Large intestine (tissue), 3 donors: ENCODE results near the gene MROH7. TPM values are rescaled to one million over a fixed set of nuclear protein-coding genes. Genes with fewer than 3 reads are reported as not detected.
A peak's percentile ranks its signal among the peaks of the same experiment; 100 is the strongest.
"Not testable (repeated sequence)": the region's sequence is repeated elsewhere in the genome, so short reads cannot be mapped to it uniquely, and the experiment has no call there.

Experiments used
- DNase-seq, 2 donors: peaks; one replicate each; pipeline versions ENCODE4 v3.0.0 to v3.0.0-alpha.2; 2013
- H3K27ac ChIP-seq: one replicate; pipeline ENCODE4 v1.5.1; 2013; ENCODE audit warnings: low read length
- H3K27me3 ChIP-seq: 2 replicates; pipeline ENCODE4 v1.6.1; 2013; ENCODE audit warnings: low read length; ENCODE audit not compliant: control insufficient read depth, insufficient read depth
- H3K36me3 ChIP-seq: 2 replicates; pipeline ENCODE4 v1.6.1; 2013; ENCODE audit warnings: low read length; ENCODE audit not compliant: control insufficient read depth, insufficient read depth
- H3K4me1 ChIP-seq: one replicate; pipeline ENCODE4 v1.6.1; 2013; ENCODE audit warnings: low read length; ENCODE audit not compliant: control insufficient read depth, insufficient read depth
- H3K4me3 ChIP-seq: one replicate; pipeline ENCODE4 v1.5.1; 2013; ENCODE audit warnings: low read length
- H3K9me3 ChIP-seq: one replicate; pipeline ENCODE4 v1.6.1; 2013; ENCODE audit warnings: mild to moderate bottlenecking, low read depth, low read length, moderate library complexity; ENCODE audit not compliant: control insufficient read depth
- WGBS: methylation state at CpG from one replicate; pipeline ENCODE4 v1.1.5; 2013; ENCODE audit warnings: low lambda C conversion rate; ENCODE audit not compliant: insufficient coverage; 5-methylcytosine and 5-hydroxymethylcytosine counted together
- polyA plus RNA-seq: library from polyadenylated mRNA; unstranded; fragments of 120-200 nt; gene quantifications from one replicate; pipeline ENCODE4 v1.2.1, GENCODE V29; 2013

Gene MROH7
- polyA plus RNA-seq, 1 donor: 25.1 TPM

GRCh38 chr1:54627196-54627595 is 14.4 kb upstream of the MROH7 start:
- Histone ChIP-seq H3K9me3 (no peaks in the 10 kb centered on the region), H3K4me3 (no peak overlapping the region), H3K27ac (no peak overlapping the region), H3K4me1 (peaks cover 11% of the 10 kb centered on the region), H3K36me3 (no peaks in the 10 kb centered on the region), H3K27me3 (no peaks in the 10 kb centered on the region)
- WGBS: no CpG with 5 or more reads among the region's 10 CpGs
- no peak for DNase-seq

- not testable (repeated sequence) for H3K9me3 ChIP-seq, H3K36me3 ChIP-seq, DNase-seq, H3K4me3 ChIP-seq, H3K27me3 ChIP-seq, H3K27ac ChIP-seq
- 100% methylated on average over 1 of the region's 7 CpGs for WGBS
- H3K4me1 ChIP-seq: peaks cover 16% of the 10 kb centered on the region
Measured at GRCh38 chr1:54635804-54636203, 5.8 kb upstream of the MROH7 start.

GRCh38 chr1:54636461-54637446 is 4.8 kb upstream of the MROH7 start:
- no CpG with 5 or more reads among the region's 14 CpGs for WGBS
- not testable (repeated sequence) for H3K9me3 ChIP-seq, H3K4me3 ChIP-seq, H3K27me3 ChIP-seq, H3K36me3 ChIP-seq, H3K27ac ChIP-seq, DNase-seq
- peaks cover 26% of the 10 kb centered on the region for H3K4me1 ChIP-seq

- Histone ChIP-seq H3K9me3 (peaks cover 16% of the 10 kb centered on the region), H3K36me3 (peaks cover 4% of the 10 kb centered on the region), H3K27ac (peak overlapping the region; percentile 79), H3K4me3 (no peak overlapping the region), H3K4me1 (peaks cover 32% of the 10 kb centered on the region), H3K27me3 (no peaks in the 10 kb centered on the region)
- 25% methylated on average over 2 of the region's 4 CpGs for WGBS
- peak in 1 of 2 donors; percentile 27 for DNase-seq
Measured at GRCh38 chr1:54640361-54640760, 1.2 kb upstream of the MROH7 start.

- peaks cover 16% of the 10 kb centered on the region for H3K9me3 ChIP-seq
- peaks cover 36% of the 10 kb centered on the region for H3K4me1 ChIP-seq
- H3K27ac ChIP-seq: no peak overlapping the region
- no peaks in the 10 kb centered on the region for H3K36me3 ChIP-seq
- H3K4me3 ChIP-seq: no peak overlapping the region
- no peaks in the 10 kb centered on the region for H3K27me3 ChIP-seq
- DNase-seq: no peak
Measured at GRCh38 chr1:54643736-54644135, 2.1 kb downstream of the MROH7 start.

- no CpG with 5 or more reads among the region's 7 CpGs for WGBS
- Histone ChIP-seq H3K27me3 (no peaks in the 10 kb centered on the region), H3K27ac (no peak overlapping the region), H3K4me1 (peaks cover 39% of the 10 kb centered on the region), H3K4me3 (no peak overlapping the region), H3K9me3 (peaks cover 16% of the 10 kb centered on the region), H3K36me3 (no peaks in the 10 kb centered on the region)
- no peak for DNase-seq
Measured at GRCh38 chr1:54645806-54646676, 4.5 kb downstream of the MROH7 start.

GRCh38 chr1:54649130-54649898 is 7.7 kb downstream of the MROH7 start:
- Histone ChIP-seq H3K27ac (peak overlapping the region; percentile 85), H3K4me3 (no peak overlapping the region), H3K4me1 (peaks cover 53% of the 10 kb centered on the region)

GRCh38 chr1:54649921-54650320 is 8.3 kb downstream of the MROH7 start:
- no peaks in the 10 kb centered on the region for H3K27me3 ChIP-seq
- no peaks in the 10 kb centered on the region for H3K9me3 ChIP-seq
- H3K4me1 ChIP-seq: peaks cover 53% of the 10 kb centered on the region
- H3K4me3 ChIP-seq: no peak overlapping the region
- H3K27ac ChIP-seq: peak overlapping the region; percentile 85
- DNase-seq: no peak
- no peaks in the 10 kb centered on the region for H3K36me3 ChIP-seq
- no CpG with 5 or more reads among the region's 1 CpG for WGBS

More at GRCh38 chr1:54649130-54649898, 7.7 kb downstream of the MROH7 start:
- no peaks in the 10 kb centered on the region for H3K27me3 ChIP-seq
- H3K36me3 ChIP-seq: no peaks in the 10 kb centered on the region
- WGBS: no CpG with 5 or more reads among the region's 5 CpGs
- peak; percentile 82 to 90 for DNase-seq
- peaks cover 4% of the 10 kb centered on the region for H3K9me3 ChIP-seq

- H3K9me3 ChIP-seq: no peaks in the 10 kb centered on the region
- no peak for DNase-seq
- H3K27ac ChIP-seq: peak overlapping the region; percentile 85
- WGBS: no CpG with 5 or more reads among the region's 3 CpGs
- H3K4me3 ChIP-seq: no peak overlapping the region
- H3K36me3 ChIP-seq: no peaks in the 10 kb centered on the region
- H3K4me1 ChIP-seq: peaks cover 53% of the 10 kb centered on the region
- no peaks in the 10 kb centered on the region for H3K27me3 ChIP-seq
Measured at GRCh38 chr1:54650417-54650816, 8.8 kb downstream of the MROH7 start.

- H3K4me3 ChIP-seq: no peak overlapping the region
- WGBS: no CpG with 5 or more reads among the region's 3 CpGs
- peak in 1 of 2 donors; percentile 40 for DNase-seq
- peaks cover 53% of the 10 kb centered on the region for H3K4me1 ChIP-seq
- no peaks in the 10 kb centered on the region for H3K27me3 ChIP-seq
- no peaks in the 10 kb centered on the region for H3K36me3 ChIP-seq
- no peaks in the 10 kb centered on the region for H3K9me3 ChIP-seq
- peak overlapping the region; percentile 43 for H3K27ac ChIP-seq
Measured at GRCh38 chr1:54651608-54652007, 10.0 kb downstream of the MROH7 start.
